Measurements from ENCODE around the gene UTP20. TPM values are rescaled to one million over a fixed set of nuclear protein-coding genes. Genes with fewer than 3 reads are reported as not detected.

The UTP20 gene
- total RNA-seq, 1 donor from 2014 or later: 19.3 TPM

DNA sequence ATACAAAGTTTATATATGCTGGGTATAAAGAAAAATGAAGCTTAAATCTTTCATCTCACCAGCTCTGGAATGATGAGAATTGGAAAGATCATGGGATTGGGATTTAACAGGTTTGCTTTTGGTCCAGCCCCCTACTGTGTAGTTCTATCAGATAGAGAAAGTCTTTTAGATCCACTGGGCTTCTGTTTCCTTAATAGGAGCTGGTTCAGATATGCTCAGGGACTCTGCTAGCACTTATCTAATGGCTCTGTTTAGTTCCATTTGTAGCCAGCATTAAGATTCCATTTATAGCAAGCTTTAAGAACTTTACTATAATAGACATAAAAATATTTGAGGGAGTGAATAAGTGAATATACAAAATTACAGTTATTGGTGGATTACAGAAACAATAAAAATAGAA lies 42.6 kb downstream of the UTP20 start:
- no peaks in the 10 kb centered on the region for H3K27me3 ChIP-seq (ENCODE audit: insufficient read depth, low read length)
- TF ChIP-seq EZH2 (IDR thresholded peaks at IDR 0.05; ENCODE audit: insufficient read depth, low read length): no peak
- TF ChIP-seq, protein P1, sequence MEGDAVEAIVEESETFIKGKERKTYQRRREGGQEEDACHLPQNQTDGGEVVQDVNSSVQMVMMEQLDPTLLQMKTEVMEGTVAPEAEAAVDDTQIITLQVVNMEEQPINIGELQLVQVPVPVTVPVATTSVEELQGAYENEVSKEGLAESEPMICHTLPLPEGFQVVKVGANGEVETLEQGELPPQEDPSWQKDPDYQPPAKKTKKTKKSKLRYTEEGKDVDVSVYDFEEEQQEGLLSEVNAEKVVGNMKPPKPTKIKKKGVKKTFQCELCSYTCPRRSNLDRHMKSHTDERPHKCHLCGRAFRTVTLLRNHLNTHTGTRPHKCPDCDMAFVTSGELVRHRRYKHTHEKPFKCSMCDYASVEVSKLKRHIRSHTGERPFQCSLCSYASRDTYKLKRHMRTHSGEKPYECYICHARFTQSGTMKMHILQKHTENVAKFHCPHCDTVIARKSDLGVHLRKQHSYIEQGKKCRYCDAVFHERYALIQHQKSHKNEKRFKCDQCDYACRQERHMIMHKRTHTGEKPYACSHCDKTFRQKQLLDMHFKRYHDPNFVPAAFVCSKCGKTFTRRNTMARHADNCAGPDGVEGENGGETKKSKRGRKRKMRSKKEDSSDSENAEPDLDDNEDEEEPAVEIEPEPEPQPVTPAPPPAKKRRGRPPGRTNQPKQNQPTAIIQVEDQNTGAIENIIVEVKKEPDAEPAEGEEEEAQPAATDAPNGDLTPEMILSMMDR (IDR thresholded peaks at IDR 0.05; ENCODE audit: insufficient read depth, low read depth, low read length): no peak
- no peaks in the 10 kb centered on the region for H3K9me3 ChIP-seq (ENCODE audit: insufficient read depth, low read depth, low read length)
- H3K27ac Mint-ChIP-seq (ENCODE audit: unreplicated experiment): no peak overlapping the region
- H3K36me3 ChIP-seq (ENCODE audit: insufficient read depth, low read length): peaks cover 41% of the 10 kb centered on the region
- H3K4me3 Mint-ChIP-seq (ENCODE audit: unreplicated experiment): no peak overlapping the region
- H4K20me1 ChIP-seq (ENCODE audit: insufficient read depth, low read length): no peaks in the 10 kb centered on the region
- no peak overlapping the region for H3K4me3 ChIP-seq (ENCODE audit: insufficient read depth, low read depth, low read length)
- no peaks in the 10 kb centered on the region for H3K79me2 ChIP-seq (ENCODE audit: insufficient read depth, low read length)
- no peak overlapping the region for H3K27ac ChIP-seq (ENCODE audit: low read depth, low read length)
- no peaks in the 10 kb centered on the region for H3K27me3 Mint-ChIP-seq (ENCODE audit: low read depth, unreplicated experiment)
- peaks cover 3% of the 10 kb centered on the region for H3K36me3 Mint-ChIP-seq (ENCODE audit: low read depth, unreplicated experiment)
- no peak overlapping the region for H2AFZ ChIP-seq (ENCODE audit: low read depth, low read length)
- H3K9ac ChIP-seq (ENCODE audit: low read length): no peak overlapping the region
- no peaks in the 10 kb centered on the region for H3K9me3 Mint-ChIP-seq (ENCODE audit: unreplicated experiment)
- no peak overlapping the region for H3K4me2 ChIP-seq (ENCODE audit: low read length)
- FAIRE-seq (no peak), DNase-seq (ENCODE audit: low read depth) (no peak)
- no peaks in the 10 kb centered on the region for H3K4me1 ChIP-seq (ENCODE audit: insufficient read depth, low read length)
- no peaks in the 10 kb centered on the region for H3K4me1 Mint-ChIP-seq (ENCODE audit: low read depth, unreplicated experiment)

DNA sequence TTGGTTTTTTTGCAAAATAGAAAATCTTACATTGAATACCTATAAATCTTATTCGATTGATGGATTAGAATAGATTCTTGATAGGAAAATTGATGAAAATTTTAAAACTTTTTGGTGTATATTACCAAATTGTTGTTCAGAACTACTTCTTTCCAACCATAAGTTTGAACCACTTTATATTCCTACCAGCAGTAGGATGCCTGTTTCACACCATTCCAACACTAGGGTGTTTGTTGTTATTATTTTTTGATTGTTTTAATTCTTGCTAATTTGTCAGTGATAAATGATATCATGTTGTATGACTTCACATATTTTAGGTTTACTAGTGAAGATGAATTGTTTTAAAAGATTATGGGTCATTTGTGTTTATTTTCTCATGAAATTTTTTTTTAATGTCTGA lies 43.4 kb downstream of the UTP20 start:
- no peaks in the 10 kb centered on the region for H4K20me1 ChIP-seq (ENCODE audit: insufficient read depth, low read length)
- H3K79me2 ChIP-seq (ENCODE audit: insufficient read depth, low read length): no peaks in the 10 kb centered on the region
- no peaks in the 10 kb centered on the region for H3K9me3 ChIP-seq (ENCODE audit: insufficient read depth, low read depth, low read length)
- DNase-seq (ENCODE audit: low read depth) (no peak), FAIRE-seq (no peak)
- no peak overlapping the region for H3K9ac ChIP-seq (ENCODE audit: low read length)
- no peak overlapping the region for H3K4me3 Mint-ChIP-seq (ENCODE audit: unreplicated experiment)
- no peaks in the 10 kb centered on the region for H3K9me3 Mint-ChIP-seq (ENCODE audit: unreplicated experiment)
- no peaks in the 10 kb centered on the region for H3K4me1 Mint-ChIP-seq (ENCODE audit: low read depth, unreplicated experiment)
- no peak overlapping the region for H3K27ac Mint-ChIP-seq (ENCODE audit: unreplicated experiment)
- H3K27me3 ChIP-seq (ENCODE audit: insufficient read depth, low read length): no peaks in the 10 kb centered on the region
- H3K27me3 Mint-ChIP-seq (ENCODE audit: low read depth, unreplicated experiment): no peaks in the 10 kb centered on the region
- H3K27ac ChIP-seq (ENCODE audit: low read depth, low read length): no peak overlapping the region
- H3K4me2 ChIP-seq (ENCODE audit: low read length): no peak overlapping the region
- H3K4me3 ChIP-seq (ENCODE audit: insufficient read depth, low read depth, low read length): no peak overlapping the region
- no peak for TF ChIP-seq EZH2 (IDR thresholded peaks at IDR 0.05; ENCODE audit: insufficient read depth, low read length)
- TF ChIP-seq, protein P1 (IDR thresholded peaks at IDR 0.05; ENCODE audit: insufficient read depth, low read depth, low read length): no peak
- no peaks in the 10 kb centered on the region for H3K4me1 ChIP-seq (ENCODE audit: insufficient read depth, low read length)
- H2AFZ ChIP-seq (ENCODE audit: low read depth, low read length): no peak overlapping the region
- H3K36me3 ChIP-seq (ENCODE audit: insufficient read depth, low read length): peaks cover 39% of the 10 kb centered on the region
- H3K36me3 Mint-ChIP-seq (ENCODE audit: low read depth, unreplicated experiment): no peaks in the 10 kb centered on the region

DNA sequence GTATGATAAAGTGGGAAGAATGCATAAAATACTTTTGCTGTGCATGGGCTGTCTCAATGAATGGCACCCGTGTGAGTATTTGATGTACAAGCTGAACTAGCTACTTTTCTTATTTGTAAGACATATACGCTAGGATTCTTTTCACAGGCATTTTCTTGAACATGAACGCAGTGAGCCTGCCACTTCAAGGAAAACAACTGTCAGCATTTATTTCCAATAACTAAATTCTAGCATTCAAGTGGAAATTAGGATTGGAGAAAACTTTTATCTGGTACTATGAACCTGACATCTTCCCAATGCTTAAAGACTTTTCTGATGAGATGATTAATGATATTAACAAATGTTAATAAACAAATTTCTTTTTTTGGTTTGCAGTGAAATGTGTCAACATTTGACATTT lies 45.7 kb downstream of the UTP20 start:
- TF ChIP-seq, protein P1 (IDR thresholded peaks at IDR 0.05; ENCODE audit: insufficient read depth, low read depth, low read length): no peak
- TF ChIP-seq EZH2 (IDR thresholded peaks at IDR 0.05; ENCODE audit: insufficient read depth, low read length): no peak
- Histone ChIP-seq H3K9me3 (ENCODE audit: insufficient read depth, low read depth, low read length) (no peaks in the 10 kb centered on the region), H3K4me3 (ENCODE audit: insufficient read depth, low read depth, low read length) (no peak overlapping the region), H3K27me3 (ENCODE audit: insufficient read depth, low read length) (no peaks in the 10 kb centered on the region), H3K9ac (ENCODE audit: low read length) (no peak overlapping the region), H3K79me2 (ENCODE audit: insufficient read depth, low read length) (no peaks in the 10 kb centered on the region), H3K27ac (ENCODE audit: low read depth, low read length) (no peak overlapping the region), H4K20me1 (ENCODE audit: insufficient read depth, low read length) (no peaks in the 10 kb centered on the region), H2AFZ (ENCODE audit: low read depth, low read length) (no peak overlapping the region), H3K4me1 (ENCODE audit: insufficient read depth, low read length) (no peaks in the 10 kb centered on the region), H3K4me2 (ENCODE audit: low read length) (no peak overlapping the region), H3K36me3 (ENCODE audit: insufficient read depth, low read length) (peaks cover 41% of the 10 kb centered on the region)
- FAIRE-seq (no peak), DNase-seq (ENCODE audit: low read depth) (no peak)
- Mint-ChIP-seq H3K27me3 (ENCODE audit: low read depth, unreplicated experiment) (no peaks in the 10 kb centered on the region), H3K9me3 (ENCODE audit: unreplicated experiment) (no peaks in the 10 kb centered on the region), H3K4me1 (ENCODE audit: low read depth, unreplicated experiment) (no peaks in the 10 kb centered on the region), H3K36me3 (ENCODE audit: low read depth, unreplicated experiment) (no peaks in the 10 kb centered on the region), H3K4me3 (ENCODE audit: unreplicated experiment) (no peak overlapping the region), H3K27ac (ENCODE audit: unreplicated experiment) (no peak overlapping the region)
